ENCODE measurements around the gene BCR.

BCR gene

DNA sequence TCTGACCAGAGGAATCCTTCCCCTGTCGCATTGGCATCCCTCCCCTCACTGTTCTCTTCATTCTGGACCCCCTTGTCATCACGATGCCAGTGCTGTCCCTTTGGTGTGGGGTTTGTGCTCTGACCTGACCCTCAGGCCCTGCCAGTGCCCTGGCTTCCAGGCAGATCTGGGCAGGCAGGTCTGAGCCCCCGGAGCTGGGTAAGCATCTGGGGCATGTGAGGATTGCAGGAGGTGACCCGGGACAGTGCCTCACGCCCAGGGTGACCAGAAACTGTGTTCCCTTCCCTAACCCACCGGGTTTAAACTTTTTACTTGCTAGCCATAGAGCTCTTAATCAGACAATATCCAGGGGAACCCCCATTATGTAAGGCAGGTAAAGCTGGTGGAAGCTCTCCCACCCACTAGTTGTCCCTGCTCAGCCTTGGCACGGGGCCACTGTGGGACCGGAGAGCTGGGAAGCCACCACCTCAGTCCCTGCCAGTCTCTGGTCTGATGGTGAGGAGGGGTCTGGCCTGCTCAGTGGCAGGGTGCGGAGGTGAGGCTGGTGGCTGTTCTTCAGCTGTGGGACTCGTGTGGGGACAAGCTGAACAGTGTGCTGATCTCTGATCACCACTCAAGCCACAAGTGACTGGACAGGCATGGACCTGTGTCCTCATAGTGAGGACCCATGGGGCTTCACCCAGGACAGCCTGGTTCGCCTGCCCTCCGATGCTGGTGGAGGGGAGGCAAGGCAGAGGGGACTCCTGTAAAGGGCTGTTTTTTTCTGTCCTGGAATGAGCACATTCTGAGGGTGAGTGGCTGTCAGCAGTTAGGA lies 38.0 kb downstream of the BCR start:
- DNase-seq: no peak

DNA sequence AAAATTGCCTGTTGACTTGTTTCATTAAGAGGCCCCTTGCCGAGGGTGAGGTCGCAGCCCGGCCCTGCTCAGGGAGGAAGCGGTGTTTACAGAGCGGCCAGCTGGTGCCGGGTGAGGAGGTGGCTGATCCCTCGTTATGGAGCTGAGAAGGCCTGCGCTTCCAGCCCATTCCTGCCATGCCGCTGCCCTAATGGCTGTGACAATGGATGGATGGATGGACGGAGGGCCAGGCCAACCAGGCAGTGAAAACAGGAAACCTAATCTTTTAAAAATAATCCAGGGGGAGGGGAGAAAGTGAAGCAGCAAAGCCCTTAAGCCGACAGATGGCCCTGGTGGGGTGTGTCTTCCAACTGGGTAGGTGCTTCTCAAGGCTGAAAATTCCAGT lies 38.5 kb downstream of the BCR start:
- DNase-seq: no peak

DNA sequence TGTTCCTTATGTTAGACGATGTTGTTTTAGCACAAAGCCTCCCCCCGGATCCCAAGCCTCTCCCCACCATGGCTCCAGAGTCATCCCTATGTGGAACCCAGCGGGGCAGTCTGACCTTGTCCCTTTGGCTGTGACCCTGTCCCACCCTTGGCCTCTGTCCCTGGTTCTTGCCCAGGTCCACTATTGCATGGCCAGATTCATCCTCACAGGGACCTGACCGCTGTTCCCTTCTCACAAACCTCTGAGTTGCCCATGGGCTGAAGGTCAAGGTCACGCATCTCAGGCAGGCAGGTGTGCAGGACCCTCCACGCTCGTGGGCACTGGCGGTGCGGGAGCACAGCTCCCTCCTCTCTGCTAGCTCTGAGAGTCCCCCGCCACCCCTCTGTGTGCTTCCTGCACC lies 39.0 kb downstream of the BCR start:
- DNase-seq: no peak

DNA sequence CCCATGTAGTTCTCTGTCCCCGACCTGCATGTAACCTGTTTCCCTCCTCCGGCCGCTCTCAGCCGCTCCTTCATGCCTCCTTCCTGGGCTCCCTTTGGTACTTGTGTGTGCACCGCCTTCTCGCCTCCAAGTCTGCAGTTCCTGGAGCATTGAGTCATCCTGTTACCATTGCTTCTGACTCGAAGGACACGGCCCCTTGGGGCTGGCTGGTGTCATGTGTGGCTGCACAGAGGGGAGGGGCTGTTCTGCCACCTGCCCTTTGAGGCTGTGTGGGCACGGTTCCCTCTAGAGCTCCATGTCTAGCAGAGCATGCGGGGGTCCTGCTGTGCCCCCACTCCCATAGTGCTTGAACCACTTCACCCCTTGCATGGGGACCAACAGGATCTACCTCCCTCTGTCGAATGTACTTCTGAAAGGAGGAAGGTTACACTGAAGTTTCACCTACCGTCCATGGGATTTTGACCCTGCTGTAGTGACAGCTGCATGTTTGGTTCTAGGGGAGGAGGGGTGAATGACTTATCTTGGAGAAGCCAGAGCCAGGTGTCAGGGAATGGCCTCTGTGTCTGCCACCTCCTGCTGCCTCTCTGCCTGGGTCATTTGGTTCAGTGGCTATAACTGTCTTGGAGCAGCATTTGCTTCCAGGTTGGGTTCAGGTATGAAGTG lies 39.6 kb downstream of the BCR start:
- no peak for DNase-seq

DNA sequence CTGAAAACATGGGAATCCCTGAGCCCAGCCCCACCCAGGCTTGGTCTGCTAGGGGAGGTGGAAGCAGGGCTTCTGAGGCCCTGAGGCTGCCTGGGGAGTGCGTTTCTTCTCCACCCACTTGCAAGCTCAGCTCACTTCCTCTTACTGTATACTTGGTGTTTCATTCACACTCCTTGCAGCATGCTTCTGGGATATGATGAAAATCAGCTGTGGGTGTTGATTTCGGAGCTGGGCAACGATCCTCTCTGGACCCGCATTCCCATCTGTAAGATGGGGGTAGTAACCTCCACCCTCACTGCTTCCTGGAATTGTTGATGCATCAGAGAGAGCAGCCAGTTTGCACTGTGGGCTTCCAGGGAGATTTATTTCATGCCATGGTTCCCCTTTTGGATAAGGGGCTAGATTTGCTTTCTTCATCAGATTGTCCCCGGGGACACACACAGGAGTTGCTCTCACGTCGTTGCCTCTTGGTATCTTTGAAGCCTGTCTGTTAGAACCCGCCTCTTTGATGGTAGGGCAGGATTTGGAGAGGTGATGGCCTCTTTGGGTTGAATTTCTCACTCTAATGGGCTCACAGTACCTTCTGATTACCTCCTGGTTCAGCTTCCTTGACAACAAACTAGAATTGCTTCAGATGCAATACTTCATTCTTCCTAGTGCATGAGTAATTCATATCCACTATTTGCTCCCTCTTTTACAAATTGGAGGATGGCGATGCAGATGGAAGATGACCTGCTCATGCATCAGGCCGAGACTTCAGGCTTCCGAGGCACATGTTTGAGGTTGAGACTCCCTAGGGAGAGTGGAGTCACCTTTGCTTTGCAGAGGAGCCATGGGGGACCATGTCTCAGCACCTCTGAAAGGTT lies 40.4 kb downstream of the BCR start:
- no peak for DNase-seq

DNA sequence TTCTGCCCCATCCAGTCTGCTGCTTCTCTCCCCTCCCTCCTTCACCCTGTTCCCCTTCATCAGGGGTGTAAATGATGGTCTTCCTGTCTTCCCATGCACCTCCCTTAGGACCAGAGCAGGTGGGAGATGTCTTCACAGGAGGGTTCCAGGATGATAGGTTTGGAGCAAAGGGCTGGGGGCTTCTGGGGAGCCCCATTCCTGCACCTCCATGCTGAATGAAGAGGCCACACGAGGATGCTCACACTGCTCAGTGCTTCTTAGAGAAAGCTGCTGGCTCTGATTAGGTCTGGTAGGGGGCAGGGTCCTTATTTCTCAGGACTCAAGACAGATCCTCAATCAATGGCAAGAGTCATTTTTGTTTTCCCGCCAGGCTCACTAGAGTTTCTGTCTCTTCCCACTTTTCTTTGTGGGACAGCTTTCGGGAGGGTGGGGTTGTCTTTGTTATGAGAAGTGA lies 41.1 kb downstream of the BCR start:
- no peak for DNase-seq

DNA sequence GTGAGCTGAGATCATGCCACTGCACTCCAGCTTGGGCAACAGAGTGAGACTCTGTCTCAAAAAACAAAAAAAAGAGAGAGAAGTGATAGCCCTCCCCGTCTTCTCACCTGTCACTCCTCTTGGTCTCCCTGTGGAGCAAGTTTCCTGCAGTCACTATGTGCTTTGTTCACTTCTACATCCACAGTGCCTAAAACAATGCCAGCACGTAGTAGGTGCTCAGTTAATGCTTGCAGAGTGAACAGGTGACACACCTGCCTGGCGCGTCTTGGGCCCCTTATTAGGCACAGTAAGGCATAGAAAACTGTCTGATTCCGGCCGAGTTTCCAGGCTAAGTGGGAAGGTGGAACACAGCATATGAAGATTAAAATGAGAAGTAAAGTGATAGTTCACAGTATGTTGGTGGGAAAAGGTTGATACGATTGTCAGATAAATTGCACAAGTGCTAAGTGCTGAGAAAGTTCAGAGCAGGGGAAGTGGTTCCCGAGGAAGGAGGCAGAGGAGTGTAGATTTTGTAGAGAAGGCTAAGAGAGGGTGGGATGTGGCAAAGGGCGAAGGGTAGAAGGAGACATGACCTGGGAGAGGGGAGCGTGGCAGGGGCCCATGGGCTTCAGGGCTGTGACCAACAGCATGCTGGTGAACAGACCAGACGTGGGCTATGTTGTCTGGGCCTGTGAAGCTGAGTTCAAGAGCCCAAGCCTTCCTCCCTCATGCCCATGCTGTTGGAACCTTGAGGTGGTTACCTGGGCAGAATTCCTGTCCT lies 41.9 kb downstream of the BCR start:
- no peak for DNase-seq

DNA sequence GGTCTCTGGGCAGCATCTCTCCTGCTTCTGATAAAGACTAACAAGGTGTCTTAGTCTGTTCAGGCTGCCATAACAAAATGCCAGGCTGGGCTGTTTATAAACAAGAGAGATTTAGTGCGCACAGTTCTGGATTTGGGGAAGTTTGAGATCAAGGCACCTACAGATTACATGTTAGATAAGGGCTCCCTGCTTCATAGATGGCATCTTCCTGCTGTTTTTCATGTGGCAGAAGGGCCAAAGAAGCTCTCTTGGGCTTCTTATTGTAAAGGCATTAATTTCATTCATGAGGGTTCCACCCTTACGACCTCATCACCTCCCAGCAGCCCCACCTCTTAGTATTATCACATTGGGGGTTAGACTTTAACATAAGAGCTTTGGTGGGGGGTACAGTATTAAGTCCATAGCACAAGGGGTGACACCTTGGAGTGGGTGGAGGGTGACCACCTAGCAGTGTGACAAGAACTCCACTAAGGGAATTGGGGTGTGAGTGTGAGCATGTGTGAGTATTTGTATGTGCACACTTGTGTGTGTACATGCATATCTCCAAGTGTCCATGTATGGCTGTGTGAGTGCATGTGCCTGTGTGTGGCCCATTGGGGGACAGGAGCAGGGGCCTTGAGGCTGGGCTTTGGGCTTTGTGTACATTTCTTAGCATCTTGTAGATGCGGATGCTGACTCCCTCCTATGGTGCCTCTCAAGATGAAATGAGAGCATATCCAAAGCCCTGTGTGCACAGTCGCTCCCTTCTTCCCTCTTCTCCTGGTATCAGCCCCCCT lies 42.7 kb downstream of the BCR start:
- no peak for DNase-seq

DNA sequence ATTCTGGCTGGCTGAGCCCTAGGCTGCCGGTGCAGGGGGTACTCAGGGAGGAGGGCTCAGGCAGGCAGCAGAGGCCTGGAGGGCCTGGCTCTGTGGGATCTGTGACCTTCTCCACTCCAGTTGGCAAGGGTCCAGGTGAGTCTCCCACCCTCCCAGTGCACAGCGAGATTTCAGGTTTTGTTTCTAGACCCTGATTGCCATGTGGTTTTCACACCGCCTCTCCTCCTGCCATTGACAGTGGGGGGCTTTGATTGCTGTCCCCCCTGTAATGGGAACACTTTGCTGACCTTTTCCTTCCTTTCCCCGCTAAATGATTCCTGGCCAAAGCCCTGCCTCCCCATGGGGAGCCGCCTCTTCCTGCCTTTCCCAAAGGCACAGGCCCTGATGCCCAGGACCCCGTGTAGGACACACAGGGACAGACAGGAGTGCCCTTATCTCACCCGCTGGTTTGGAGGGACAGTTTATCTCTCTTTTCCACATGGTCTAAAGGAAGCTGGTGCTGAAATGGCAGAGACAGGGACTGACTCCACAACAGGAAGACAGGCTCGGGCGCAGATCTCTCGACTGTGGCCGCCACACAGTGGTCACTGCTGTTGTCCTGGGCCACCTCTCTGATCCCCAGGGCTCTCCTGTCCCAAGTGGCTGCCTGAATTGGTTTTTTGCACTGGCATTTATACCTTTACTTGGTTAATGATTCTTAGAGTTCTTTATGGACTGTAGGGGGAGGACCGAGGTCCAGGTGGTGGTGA lies 43.4 kb downstream of the BCR start:
- no peak for DNase-seq

DNA sequence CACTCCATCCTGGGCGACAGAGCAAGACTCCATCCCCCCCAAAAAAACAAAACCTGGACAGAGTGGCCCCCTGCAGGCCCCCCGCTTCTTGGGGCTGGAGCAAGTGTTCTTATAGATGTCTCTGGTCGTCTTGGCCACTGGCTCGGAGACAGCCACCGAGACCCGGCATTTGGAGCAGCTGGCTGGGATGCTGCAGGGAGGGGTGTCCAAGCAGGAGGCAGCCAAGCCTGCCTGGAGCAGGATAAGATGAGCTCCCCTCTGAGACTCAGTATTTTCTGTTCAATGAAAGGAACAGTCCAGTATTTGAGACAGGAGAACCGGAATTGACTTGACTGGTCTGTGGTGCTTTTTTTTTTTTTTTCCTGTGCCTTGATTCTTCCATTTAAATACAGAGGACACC lies 44.5 kb downstream of the BCR start:
- DNase-seq: no peak

DNA sequence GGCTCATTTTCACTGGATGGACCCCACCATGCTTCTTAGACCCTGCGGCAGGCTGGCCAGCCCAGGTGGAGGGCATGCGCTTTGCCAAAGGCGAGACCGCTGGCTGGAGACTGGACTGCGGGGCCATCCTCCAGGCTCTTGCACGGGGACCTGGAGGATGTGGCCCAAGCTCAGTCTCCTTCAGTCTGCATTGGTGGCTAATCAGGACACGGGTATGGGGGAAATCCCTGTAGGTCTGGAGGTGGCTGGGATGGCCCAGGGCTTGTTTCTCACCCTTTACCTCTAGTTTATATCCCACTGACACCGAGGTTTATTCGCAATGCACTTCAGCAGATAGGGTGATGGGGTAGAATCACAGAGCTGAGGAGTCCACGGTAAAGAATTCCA lies 45.0 kb downstream of the BCR start:
- no peak for DNase-seq

DNA sequence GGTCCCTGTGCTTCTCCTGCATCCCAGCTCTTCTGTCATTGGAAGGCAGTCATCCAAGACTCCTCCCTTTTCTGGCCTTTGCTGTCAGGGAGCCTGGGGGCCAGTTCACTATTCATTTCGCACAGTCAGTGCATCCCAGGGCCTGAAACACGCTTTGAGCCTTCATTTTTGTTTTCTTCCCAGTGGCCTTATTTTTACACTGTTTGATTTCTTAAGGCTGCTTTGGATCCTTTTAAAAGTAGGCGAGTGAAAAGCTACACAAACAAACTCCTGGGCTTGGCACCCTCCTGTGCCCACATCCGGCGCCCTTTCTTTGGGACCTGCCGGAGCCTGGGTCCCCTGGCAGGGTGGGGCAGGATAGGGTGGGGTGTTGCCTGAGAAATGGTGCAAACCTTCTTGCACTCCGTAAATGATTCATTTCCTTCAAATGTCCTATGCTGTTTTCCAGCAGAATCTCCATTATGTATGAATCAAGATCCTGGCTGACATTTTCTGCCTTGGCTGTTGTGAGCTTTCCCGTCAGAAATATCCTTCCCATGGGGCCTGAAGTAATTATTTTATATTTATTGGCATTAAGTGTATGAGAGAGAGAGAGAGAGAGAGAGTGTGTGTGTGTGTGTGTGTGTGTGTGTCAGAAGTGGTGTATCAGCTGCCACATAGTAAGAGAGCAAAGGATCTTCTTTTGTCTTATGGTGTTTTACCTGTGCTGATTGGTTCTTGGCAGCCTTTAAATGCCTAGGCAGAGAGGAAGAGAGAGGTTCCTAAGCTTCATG lies 45.6 kb downstream of the BCR start:
- no peak for DNase-seq

DNA sequence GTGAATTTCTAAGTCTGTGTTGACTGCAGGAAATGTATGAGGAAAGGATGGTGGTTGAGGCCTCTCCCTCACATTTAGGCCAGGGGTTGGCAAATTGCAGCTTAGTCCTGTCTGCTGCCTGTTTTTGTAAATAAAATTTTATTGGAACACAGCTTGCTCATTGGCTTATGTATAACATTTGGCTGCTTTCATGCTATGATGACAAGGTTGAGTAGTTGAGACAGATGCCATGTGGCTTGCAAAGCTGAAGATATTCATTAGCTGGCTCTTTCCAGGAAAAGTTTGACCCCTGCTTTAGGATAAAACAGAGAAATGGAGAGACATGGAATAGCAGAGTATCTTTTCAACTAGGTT lies 46.2 kb downstream of the BCR start:
- no peak for DNase-seq

DNA sequence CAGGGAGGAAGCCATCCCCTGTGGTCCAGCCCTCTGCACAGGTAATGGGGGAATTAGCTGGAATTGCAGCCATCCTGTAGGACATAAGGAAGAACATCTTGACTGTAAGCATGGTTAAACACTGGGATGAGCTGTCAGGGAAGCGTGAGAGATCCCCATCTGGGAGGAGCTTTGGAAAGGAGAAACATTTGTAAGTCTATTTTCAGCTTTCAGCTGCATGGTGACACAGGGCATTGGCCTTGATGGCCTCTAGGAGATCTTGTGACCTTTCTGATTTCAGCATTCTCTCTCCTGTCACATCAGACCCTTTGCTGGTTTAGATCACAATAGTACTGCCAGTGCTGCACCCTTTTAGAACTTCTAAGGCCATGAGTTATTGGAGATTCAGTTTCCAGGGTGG lies 47.1 kb downstream of the BCR start:
- DNase-seq: no peak

DNA sequence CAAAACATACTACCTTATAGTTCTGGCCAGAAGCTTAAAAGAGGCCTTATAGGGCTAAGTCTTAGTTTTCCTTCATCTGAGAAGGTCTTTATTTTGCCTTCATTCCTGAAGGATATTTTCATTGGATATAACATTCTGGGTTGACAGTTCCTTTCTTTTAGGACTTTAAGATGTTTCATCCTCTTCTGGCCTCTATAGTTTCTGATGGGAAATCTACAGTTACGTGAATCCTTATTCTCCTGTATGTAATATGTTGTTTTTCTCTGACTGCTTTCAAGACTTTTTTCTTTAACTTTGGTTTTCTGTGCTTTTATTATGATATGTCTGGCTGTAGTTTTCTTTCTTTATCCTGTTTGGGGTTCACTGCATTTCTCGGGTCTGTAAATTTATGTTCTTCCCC lies 48.2 kb downstream of the BCR start:
- DNase-seq: no peak

DNA sequence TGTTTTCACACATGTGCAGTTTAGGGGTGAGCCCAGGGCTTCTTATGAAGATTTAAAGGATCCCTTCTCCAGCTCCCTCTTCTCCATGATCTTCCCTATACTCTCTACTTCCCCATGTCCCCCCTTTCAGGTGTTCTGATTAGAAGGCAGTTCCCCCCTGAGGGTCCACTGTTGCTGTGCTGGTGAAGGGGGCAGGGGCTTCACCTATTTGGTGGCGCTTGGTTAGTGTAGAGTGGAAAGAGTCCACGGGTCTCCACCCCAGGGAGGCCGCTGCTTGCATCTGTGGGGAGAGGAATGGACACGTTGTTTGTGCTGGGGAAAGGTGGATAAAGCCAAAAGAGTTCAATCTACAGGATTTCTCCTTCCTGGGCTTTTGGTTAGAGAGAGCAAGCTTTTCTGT lies 49.3 kb downstream of the BCR start:
- DNase-seq: no peak

DNA sequence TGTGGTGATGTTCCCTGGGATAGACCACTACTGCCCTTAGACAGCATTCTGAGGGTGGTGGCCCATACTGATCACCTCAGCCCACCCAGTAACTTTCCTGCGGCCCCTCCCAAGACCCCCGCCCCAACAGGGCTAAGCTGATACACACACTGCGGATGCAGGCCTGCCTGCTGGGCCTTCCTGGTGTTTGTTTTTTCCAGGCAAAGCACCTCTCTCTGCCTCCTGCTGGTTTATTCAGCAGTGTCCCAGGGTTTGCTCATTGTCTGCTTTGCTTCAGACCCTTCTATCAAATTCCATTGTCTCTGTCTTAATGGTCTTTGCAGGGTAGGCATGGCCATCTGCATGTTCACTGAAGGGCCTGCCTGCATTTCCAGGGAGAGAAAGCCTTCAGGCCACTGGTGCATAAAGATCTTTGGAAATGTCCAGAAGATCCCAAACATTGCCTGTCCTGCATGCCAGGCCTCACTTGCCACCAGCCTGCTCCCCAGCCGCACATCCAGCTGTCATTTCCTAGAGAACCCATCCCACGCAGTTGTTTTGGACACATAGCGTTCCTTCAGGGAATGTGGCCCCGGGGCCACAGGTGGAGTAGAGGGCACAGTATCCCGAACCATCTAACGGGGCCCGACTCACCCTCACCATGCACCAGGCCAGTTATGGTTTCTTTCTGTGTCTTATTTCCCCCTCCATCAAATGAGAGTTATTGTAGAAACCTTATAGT lies 50.2 kb downstream of the BCR start:
- DNase-seq: no peak

DNA sequence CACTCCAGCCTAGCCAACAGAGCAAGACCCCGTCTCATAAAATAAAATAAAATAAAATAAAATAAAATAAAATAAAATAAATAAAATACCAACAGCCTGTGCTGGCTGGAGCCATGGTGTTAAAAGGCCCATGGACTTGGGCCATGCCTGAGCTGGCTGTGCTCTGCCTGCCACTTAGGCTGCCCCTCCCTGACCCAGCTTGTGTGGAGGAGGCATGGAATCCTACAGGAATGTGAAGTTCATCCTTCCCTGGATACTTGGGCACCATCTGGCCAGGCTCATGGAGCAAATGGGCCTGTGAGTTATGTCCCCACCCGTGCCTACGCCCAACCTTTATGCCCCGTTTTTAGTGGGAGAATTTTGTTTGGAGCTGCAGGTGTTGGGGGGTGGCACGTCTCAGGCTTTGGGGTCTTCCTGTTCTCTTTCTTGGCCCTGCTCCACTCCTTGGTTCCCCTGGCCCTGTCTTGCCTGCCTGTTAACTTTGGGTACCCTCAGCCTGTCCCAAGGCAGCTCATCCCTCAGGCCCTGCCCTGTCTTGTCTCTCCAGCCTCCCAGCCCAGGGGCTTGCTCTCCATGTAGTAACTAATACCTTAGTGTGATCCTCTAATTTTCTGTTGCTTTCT lies 51.3 kb downstream of the BCR start:
- DNase-seq: no peak

Data from effector CD4-positive, alpha-beta T cell (primary cell).